Measurements from ENCODE around the gene DNER. TPM values are rescaled to one million over a fixed set of nuclear protein-coding genes. Genes with fewer than 3 reads are reported as not detected.

DNER gene
- total RNA-seq, 2 experiments from 2014 or later: not detected

- no peak overlapping the region for H3K27ac Mint-ChIP-seq
- peak; percentile 63 for DNase-seq
- H3K4me3 Mint-ChIP-seq: no peak overlapping the region
- TF ChIP-seq, protein P1, sequence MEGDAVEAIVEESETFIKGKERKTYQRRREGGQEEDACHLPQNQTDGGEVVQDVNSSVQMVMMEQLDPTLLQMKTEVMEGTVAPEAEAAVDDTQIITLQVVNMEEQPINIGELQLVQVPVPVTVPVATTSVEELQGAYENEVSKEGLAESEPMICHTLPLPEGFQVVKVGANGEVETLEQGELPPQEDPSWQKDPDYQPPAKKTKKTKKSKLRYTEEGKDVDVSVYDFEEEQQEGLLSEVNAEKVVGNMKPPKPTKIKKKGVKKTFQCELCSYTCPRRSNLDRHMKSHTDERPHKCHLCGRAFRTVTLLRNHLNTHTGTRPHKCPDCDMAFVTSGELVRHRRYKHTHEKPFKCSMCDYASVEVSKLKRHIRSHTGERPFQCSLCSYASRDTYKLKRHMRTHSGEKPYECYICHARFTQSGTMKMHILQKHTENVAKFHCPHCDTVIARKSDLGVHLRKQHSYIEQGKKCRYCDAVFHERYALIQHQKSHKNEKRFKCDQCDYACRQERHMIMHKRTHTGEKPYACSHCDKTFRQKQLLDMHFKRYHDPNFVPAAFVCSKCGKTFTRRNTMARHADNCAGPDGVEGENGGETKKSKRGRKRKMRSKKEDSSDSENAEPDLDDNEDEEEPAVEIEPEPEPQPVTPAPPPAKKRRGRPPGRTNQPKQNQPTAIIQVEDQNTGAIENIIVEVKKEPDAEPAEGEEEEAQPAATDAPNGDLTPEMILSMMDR (IDR thresholded peaks at IDR 0.05): peak; percentile 70
- peaks cover 11% of the 10 kb centered on the region for H3K4me1 Mint-ChIP-seq (ENCODE audit: low read depth)
- intact Hi-C loops (cut with micrococcal nuclease): no loop called here
- peaks cover 47% of the 10 kb centered on the region for H3K27me3 Mint-ChIP-seq
- ChIA-PET POLR2A (interaction anchor here (0.6 kb wide), 1 partner anchor 60 kb away, joined by 3 read pairs; no protein-coding TSS in a partner anchor), CTCF (interaction anchor here (0.8 to 1.2 kb wide), 2 partner anchors 11 to 14 kb away, joined by 3 to 4 read pairs; no protein-coding TSS in a partner anchor)
- no peaks in the 10 kb centered on the region for H3K9me3 Mint-ChIP-seq
- no peak for ATAC-seq
- H3K36me3 Mint-ChIP-seq (ENCODE audit: low read depth): no peaks in the 10 kb centered on the region
Observed at GRCh38 chr2:229715895-229716507, 1.6 kb upstream of the DNER start.

DNA sequence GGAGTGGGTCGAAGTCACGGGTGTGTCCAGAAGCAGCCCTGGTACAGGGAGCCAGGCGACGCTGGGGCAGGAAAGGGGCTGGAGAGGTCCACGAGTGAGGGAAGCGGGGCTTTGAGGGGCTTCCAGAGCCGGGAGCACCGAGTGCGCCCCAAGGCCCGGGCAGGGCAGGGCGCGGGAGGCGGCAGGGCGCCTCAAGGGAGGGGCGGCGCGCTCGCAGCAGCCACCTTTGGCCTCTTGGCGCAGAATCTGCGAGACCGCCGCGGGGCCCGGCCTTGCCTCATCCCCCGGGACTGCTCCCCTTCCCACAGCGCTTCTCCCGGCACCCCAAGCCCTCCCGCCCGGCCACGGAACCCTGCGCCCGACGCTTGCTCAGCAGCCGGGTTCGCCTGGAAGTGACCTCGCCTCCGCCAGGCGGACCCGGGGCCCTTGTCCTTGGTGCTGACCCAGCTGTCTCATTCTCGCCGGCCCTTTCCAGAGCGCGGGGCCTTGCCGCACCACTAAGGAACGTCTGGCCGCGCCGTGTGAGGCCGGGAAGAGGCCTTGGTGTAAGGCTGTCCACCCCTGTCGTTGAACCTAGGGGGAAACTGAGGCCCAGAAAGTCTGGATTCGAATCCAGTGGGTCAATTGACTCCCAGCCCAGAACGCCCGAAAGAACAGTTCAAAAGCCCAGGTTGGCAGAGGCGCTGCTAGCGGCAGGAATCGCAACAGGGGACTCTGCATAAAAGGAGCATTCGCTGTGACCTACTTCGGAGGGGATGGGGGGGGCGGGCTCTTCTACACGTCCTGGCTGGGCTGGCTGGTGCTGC is 584 bp upstream of the DNER start:
- intact Hi-C loops (cut with micrococcal nuclease): no loop called here
- peaks cover 55% of the 10 kb centered on the region for H3K27me3 Mint-ChIP-seq

GRCh38 chr2:229713371-229714079 is 830 bp downstream of the DNER start:
- no peaks in the 10 kb centered on the region for H3K9me3 Mint-ChIP-seq
- ChIA-PET POLR2A (no interaction called here), CTCF (no interaction called here)
- intact Hi-C loops (cut with micrococcal nuclease): no loop called here
- peak; percentile 47 for ATAC-seq
- no peak overlapping the region for H3K27ac Mint-ChIP-seq
- peaks cover 54% of the 10 kb centered on the region for H3K27me3 Mint-ChIP-seq
- H3K4me3 Mint-ChIP-seq: no peak overlapping the region
- peak; percentile 18 for DNase-seq
- H3K4me1 Mint-ChIP-seq (ENCODE audit: low read depth): peaks cover 11% of the 10 kb centered on the region
- H3K36me3 Mint-ChIP-seq (ENCODE audit: low read depth): no peaks in the 10 kb centered on the region
- TF ChIP-seq, protein P1 (IDR thresholded peaks at IDR 0.05): no peak

More for the DNA sequence above, 584 bp upstream of the DNER start:
- ATAC-seq (peak; percentile 54), DNase-seq (peak; percentile 44)
- Mint-ChIP-seq H3K4me1 (ENCODE audit: low read depth) (peaks cover 11% of the 10 kb centered on the region), H3K9me3 (no peaks in the 10 kb centered on the region), H3K4me3 (peak overlapping the region; percentile 19), H3K36me3 (ENCODE audit: low read depth) (no peaks in the 10 kb centered on the region), H3K27ac (no peak overlapping the region)
- TF ChIP-seq, protein P1 (IDR thresholded peaks at IDR 0.05): no peak
- POLR2A ChIA-PET: no interaction called here
- CTCF ChIA-PET: no interaction called here

DNA sequence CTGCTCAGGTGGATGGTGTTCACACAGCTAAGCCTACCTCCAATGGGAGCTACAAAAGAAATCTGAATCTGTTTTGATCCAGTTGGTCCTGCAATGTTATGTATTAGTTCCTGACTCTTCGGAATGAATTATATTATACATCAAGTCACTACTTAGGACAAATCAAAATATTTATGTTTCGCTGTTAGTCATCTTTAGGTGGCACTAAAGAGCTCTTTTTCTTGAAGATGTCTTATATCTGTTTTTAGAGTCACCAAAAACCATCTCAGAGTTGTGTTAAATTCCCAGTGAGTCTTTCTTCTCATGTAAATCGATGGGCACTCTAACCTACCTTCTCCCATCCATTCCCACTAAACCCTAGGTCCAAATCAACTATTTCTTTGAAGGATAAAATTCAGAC is 2.2 kb downstream of the DNER start:
- H3K4me3 Mint-ChIP-seq: no peak overlapping the region
- H3K27ac Mint-ChIP-seq: no peak overlapping the region
- intact Hi-C loops (cut with micrococcal nuclease): no loop called here
- ChIA-PET POLR2A (no interaction called here), CTCF (no interaction called here)
- TF ChIP-seq, protein P1 (IDR thresholded peaks at IDR 0.05): no peak
- DNase-seq: no peak
- H3K4me1 Mint-ChIP-seq (ENCODE audit: low read depth): peaks cover 11% of the 10 kb centered on the region
- no peaks in the 10 kb centered on the region for H3K36me3 Mint-ChIP-seq (ENCODE audit: low read depth)
- peaks cover 60% of the 10 kb centered on the region for H3K27me3 Mint-ChIP-seq
- no peaks in the 10 kb centered on the region for H3K9me3 Mint-ChIP-seq
- ATAC-seq: no peak

All from activated CD8-positive, alpha-beta T cell treated with anti-CD3 and anti-CD28 coated beads for 36 hours (primary cell).